K562 (cell line): Measurements from ENCODE around the gene B3GNT9. TPM values are rescaled to one million over a fixed set of nuclear protein-coding genes. Genes with fewer than 3 reads are reported as not detected.

ENCODE experiments used
- ATAC-seq: fragments of 200-7000 bp; cut with Tn5 transposase; 3 replicates; pipeline ENCODE4 v1.9.1; 2020; ENCODE audit warnings: moderate library complexity
- BruUV-seq: library from RNA; stranded (reverse); fragments of 400-500 nt; replicated peaks from 2 replicates; lab custom pipeline; 2021; lab: Mats Ljungman, UMichigan
- CTCF ChIA-PET: fragments of 300-600 bp; formaldehyde crosslinking; extraction: SDS; loops from one replicate; lab custom pipeline; 2021; ENCODE audit warnings: low intra/inter-chr PET ratio; lab: Yijun Ruan, JAX
- POLR2A ChIA-PET: fragments of 300-600, 350-650 bp; sonication (Branson Sonifier 250); formaldehyde crosslinking; extraction: SDS; loops from one replicate; lab custom pipeline; 2021; ENCODE audit warnings: antibody characterized with exemption, inconsistent platforms; lab: Yijun Ruan, JAX
- DNase-seq, 4 experiments: peaks; one replicate each; pipeline versions ENCODE4 v3.0.0 to v3.0.0-alpha.2; 2011 to 2018; ENCODE audit warnings: low spot score in 3 of 4, mixed read lengths in 3 of 4; ENCODE audit errors: extremely low read depth in 1 of 4
- FAIRE-seq: peaks from 2 replicates; lab custom pipeline; 2011; peaks lifted over from hg19 to GRCh38; lab: Jason Lieb, UNC
- H2AFZ ChIP-seq: 2 replicates; pipeline ENCODE4 v1.6.0; 2011; ENCODE audit warnings: low read depth, low read length, control low read depth, inconsistent platforms
- H3K27ac ChIP-seq: fragments of 200-600 bp; 3 replicates; pipeline ENCODE4 v1.8.0; 2011; ENCODE audit warnings: low read depth, mild to moderate bottlenecking, control low read depth, inconsistent platforms, low read length, moderate library complexity, mixed read lengths; ENCODE audit errors: extremely low read depth
- H3K27me3 ChIP-seq, 2 experiments: fragments of 300-600 bp in 1 of 2; 2 replicates in 1 of 2; 3 replicates in 1 of 2; pipeline versions ENCODE4 v1.6.0 to v1.8.0; 2011; ENCODE audit warnings: inconsistent platforms in 2 of 2, low read length in 2 of 2, mild to moderate bottlenecking in 1 of 2, mixed read lengths in 1 of 2, moderate library complexity in 1 of 2; ENCODE audit not compliant: control insufficient read depth in 2 of 2, insufficient read depth in 2 of 2
- H3K36me3 ChIP-seq: fragments of 300-600 bp; 3 replicates; pipeline ENCODE4 v1.8.0; 2011; ENCODE audit warnings: mild to moderate bottlenecking, low read length, inconsistent platforms; ENCODE audit not compliant: control insufficient read depth, insufficient read depth
- H3K4me1 ChIP-seq, 2 experiments: fragments of 200-600 bp in 1 of 2; replicated peaks in 1 of 2; 2 replicates in 1 of 2; 3 replicates in 1 of 2; pipeline versions ENCODE4 v1.5.1 to v1.8.0; 2011; ENCODE audit warnings: inconsistent platforms in 2 of 2, low read length in 2 of 2, mild to moderate bottlenecking in 1 of 2, mixed read lengths in 1 of 2, moderate library complexity in 1 of 2; ENCODE audit not compliant: control insufficient read depth in 2 of 2, insufficient read depth in 2 of 2
- H3K4me2 ChIP-seq: 2 replicates; pipeline ENCODE4 v1.6.1; 2011; ENCODE audit warnings: low read length, control low read depth, inconsistent platforms, mixed read lengths; ENCODE audit not compliant: insufficient read depth
- H3K4me3 ChIP-seq: fragments of 200-600 bp; sonication (generic), shearing (Covaris generic); 2 replicates; pipeline ENCODE4 v1.5.1; 2016; ENCODE audit warnings: control low read depth, inconsistent platforms
- H3K79me2 ChIP-seq: fragments of 200-600 bp; 3 replicates; pipeline ENCODE4 v1.8.0; 2011; ENCODE audit warnings: low read length, inconsistent platforms; ENCODE audit not compliant: control insufficient read depth, insufficient read depth
- H3K9ac ChIP-seq, 2 experiments: 2 replicates each; pipeline versions ENCODE4 v1.6.0 to v1.6.1; 2011; ENCODE audit warnings: low read depth in 2 of 2, low read length in 2 of 2, control low read depth in 1 of 2, inconsistent platforms in 1 of 2, mild to moderate bottlenecking in 1 of 2, mixed read lengths in 1 of 2; ENCODE audit not compliant: insufficient read depth in 1 of 2
- H3K9me1 ChIP-seq: one replicate; pipeline ENCODE4 v1.6.0; 2011; ENCODE audit warnings: inconsistent platforms, mild to moderate bottlenecking, low read length, moderate library complexity; ENCODE audit not compliant: control insufficient read depth, insufficient read depth
- H3K9me3 ChIP-seq: replicated peaks from 2 replicates; pipeline ENCODE4 v1.5.1; 2011; ENCODE audit warnings: low read depth, low read length, inconsistent platforms; ENCODE audit not compliant: control insufficient read depth, insufficient read depth
- H4K20me1 ChIP-seq: replicated peaks from 2 replicates; pipeline ENCODE4 v1.6.1; 2011; ENCODE audit warnings: low read length, inconsistent platforms, mixed read lengths; ENCODE audit not compliant: control insufficient read depth, insufficient read depth
- GTF2F1 ChIP-seq: IDR thresholded peaks from 2 replicates; pipeline ENCODE4 v1.6.1; 2011; ENCODE audit warnings: low read depth, low read length, improper control_type of control experiment
- RBM39 ChIP-seq: fragments of 200-400 bp; formaldehyde crosslinking; optimal IDR thresholded peaks from 2 replicates; pipeline ENCODE3; 2018; ENCODE audit warnings: low read depth, low read length
- TEAD1 ChIP-seq, 2 experiments: fragments of 450-650 bp in 1 of 2; sonication (generic) in 1 of 2; formaldehyde crosslinking; IDR thresholded peaks; 2 replicates each; pipeline versions ENCODE4 v1.4.0 to v1.8.0; 2020 to 2022; ENCODE audit warnings: mild to moderate bottlenecking in 2 of 2, missing genetic modification reagents in 1 of 2
- TEAD2 ChIP-seq: fragments of 450-650 bp; IDR thresholded peaks from 2 replicates; pipeline ENCODE4 v1.6.1; 2016; ENCODE audit warnings: missing genetic modification characterization, control low read depth, missing compliant biosample characterization
- TEAD4 ChIP-seq, 2 experiments: sonication (generic) in 1 of 2; formaldehyde crosslinking in 1 of 2; IDR thresholded peaks; 2 replicates each; pipeline versions ENCODE4 v1.6.1 to v1.8.0; 2012 to 2022; ENCODE audit warnings: borderline replicate concordance in 1 of 2, inconsistent platforms in 1 of 2, low read length in 1 of 2, mild to moderate bottlenecking in 1 of 2, missing genetic modification reagents in 1 of 2
- ZNF282 ChIP-seq: sonication (generic); formaldehyde crosslinking; IDR thresholded peaks from 2 replicates; pipeline ENCODE4 v1.8.1; 2023; ENCODE audit warnings: missing genetic modification reagents
- ZNF436 ChIP-seq: fragments of 250-450, 450-650 bp; sonication (Bioruptor Pico); formaldehyde crosslinking; IDR thresholded peaks from 2 replicates; pipeline ENCODE4 v1.7.0; 2020; ENCODE audit warnings: mild to moderate bottlenecking
- ZNF696 ChIP-seq: fragments of 250-450 bp; sonication (Bioruptor Pico); conservative IDR thresholded peaks from 2 replicates; pipeline ENCODE4 v1.4.0; 2020; ENCODE audit warnings: mild to moderate bottlenecking, moderate library complexity
- WGBS: fragments of 100-300 bp; shearing (Covaris generic); methylation state at CpG from one replicate; pipeline ENCODE4 v1.1.6; 2016; ENCODE audit warnings: low coverage, mixed read lengths; ENCODE audit not compliant: insufficient coverage; ENCODE audit errors: missing lambda C conversion rate; 5-methylcytosine and 5-hydroxymethylcytosine counted together
- in situ Hi-C: fragments of 300-500 bp; cut with MboI; formaldehyde crosslinking; loops from 4 replicates; pipeline ENCODE4 v1.15.0; 2018; ENCODE audit warnings: inconsistent platforms, mixed read lengths
- intact Hi-C: fragments of 100-400 bp; cut with micrococcal nuclease; formaldehyde crosslinking; loops from 2 replicates; pipeline ENCODE4 v1.14.2; 2022
- polyA plus RNA-seq, 8 experiments: library from polyadenylated mRNA; depleted of rRNA in 4 of 8; stranded (reverse) in 5 of 8; unstranded in 3 of 8; fragments of >200 nt; fragmentation: Nextera tagmentation in 2 of 8; fragmentation: Illumina TruSeq in 1 of 8; extraction: Ambion mirVana in 2 of 8; extraction: Trizol in 1 of 8; gene quantifications; 2 replicates each; pipeline versions ENCODE4 v1.2.1 to v1.2.3, GENCODE V29; 2011 to 2014; ENCODE audit warnings: inconsistent platforms in 1 of 8, missing spikeins in 1 of 8
- total RNA-seq, 7 experiments: library from RNA; depleted of rRNA in 6 of 7; stranded (reverse); fragments of >200 nt in 6 of 7; fragmentation: Illumina TruSeq in 2 of 7; extraction: Trizol in 2 of 7; gene quantifications; 2 replicates each; pipeline versions ENCODE4 v1.2.1 to v1.2.3, GENCODE V29; 2011 to 2021; ENCODE audit warnings: low replicate concordance in 1 of 7

The B3GNT9 gene
- total and polyA plus RNA-seq, 9 of the 15 experiments (the other 6 are each of a cell fraction or from before 2014, with no cell fraction given): 0.01 to 1.8 (median 1.1) TPM; not detected in 1

DNA sequence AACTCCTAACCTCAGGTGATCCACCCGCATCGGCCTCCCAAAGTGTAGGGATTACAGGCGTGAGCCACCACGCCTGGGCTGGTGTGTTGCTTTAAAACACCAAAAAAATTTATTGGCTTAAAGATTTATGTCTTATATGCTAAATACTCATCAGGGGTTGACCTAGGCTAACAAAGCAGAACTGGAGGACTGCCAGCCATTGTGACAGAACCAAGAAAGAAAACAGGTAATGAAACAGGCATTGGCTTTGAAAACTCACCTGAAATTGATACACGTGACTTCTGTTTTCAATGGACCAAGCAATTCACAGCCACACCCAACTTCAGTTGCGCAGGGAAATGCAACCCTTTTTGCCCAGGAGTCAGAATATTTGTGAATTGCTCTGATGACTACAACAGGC is 46.0 kb downstream of the B3GNT9 start:
- peaks cover 16% of the 10 kb centered on the region; the same call in 1 of the 3 replicates for H3K36me3 ChIP-seq
- no peaks in the 10 kb centered on the region for H3K9me1 ChIP-seq
- ATAC-seq: no peak
- peaks cover 7 to 10% of the 10 kb centered on the region in 2 experiments; a peak in 4 of 5 replicates for H3K4me1 ChIP-seq
- no peak overlapping the region for H3K9ac ChIP-seq
- WGBS: 80% methylated on average over 6 of the region's 6 CpGs
- CTCF ChIA-PET: no interaction called here
- BruUV-seq: no TSS peak
- no peak overlapping the region for H3K4me3 ChIP-seq
- in situ Hi-C loops (no loop called here), intact Hi-C loops (loop anchor here (5.0 kb wide), 1 partner anchor 158 kb away; no protein-coding TSS in a partner anchor)
- no peak overlapping the region for H2AFZ ChIP-seq
- H4K20me1 ChIP-seq: no peaks in the 10 kb centered on the region
- H3K4me2 ChIP-seq: no peak overlapping the region
- H3K27ac ChIP-seq: no peak overlapping the region
- H3K9me3 ChIP-seq: no peaks in the 10 kb centered on the region
- no peak for DNase-seq
- no peaks in the 10 kb centered on the region for H3K27me3 ChIP-seq
- no peak for FAIRE-seq
- TF ChIP-seq GTF2F1: no peak
- no peak for TF ChIP-seq RBM39
- TF ChIP-seq ZNF696 (CRISPR knock-in tag): no peak
- TF ChIP-seq ZNF436 (CRISPR knock-in tag): no peak
- no peak for TF ChIP-seq ZNF282 (CRISPR knock-in tag)
- H3K79me2 ChIP-seq: peaks cover 2% of the 10 kb centered on the region
- POLR2A ChIA-PET: interaction anchor here (1.0 to 1.4 kb wide), 2 partner anchors 11 to 87 kb away, joined by 3 read pairs; no protein-coding TSS in a partner anchor

DNA sequence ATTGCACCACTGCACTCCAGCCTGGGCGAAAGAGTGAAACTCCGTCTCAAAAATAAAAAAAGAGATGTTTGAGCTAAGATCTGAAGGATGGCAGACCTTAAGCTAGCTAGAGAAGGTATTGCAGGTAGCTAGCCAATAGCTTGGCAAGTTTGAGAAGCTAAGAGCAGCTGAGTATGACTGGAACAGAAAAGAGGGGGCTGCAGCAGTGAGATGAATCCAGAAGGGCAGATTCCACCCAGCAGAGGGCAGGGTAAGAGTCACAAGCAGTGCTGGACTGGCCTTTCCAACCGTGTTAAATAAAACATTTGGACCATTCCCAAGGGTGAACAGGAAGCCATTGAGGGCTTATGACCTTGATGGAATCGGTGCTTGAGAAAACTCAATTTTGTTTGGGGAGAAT is 46.7 kb downstream of the B3GNT9 start:
- peak; percentile 96 for ATAC-seq
- FAIRE-seq: peak; percentile 75
- DNase-seq: peak in 2 of 4 experiments; percentile 41 to 59
- H2AFZ ChIP-seq: no peak overlapping the region
- intact Hi-C loops (loop anchor here (5.0 kb wide), 1 partner anchor 157 kb away; no protein-coding TSS in a partner anchor), in situ Hi-C loops (no loop called here)
- H3K9me3 ChIP-seq: no peaks in the 10 kb centered on the region
- no peaks in the 10 kb centered on the region for H4K20me1 ChIP-seq
- WGBS: 58% methylated on average over 4 of the region's 4 CpGs
- H3K36me3 ChIP-seq: peaks cover 23% of the 10 kb centered on the region; the same call in 1 of the 3 replicates
- BruUV-seq: no TSS peak
- CTCF ChIA-PET: interaction anchor here (0.6 to 0.7 kb wide), 2 partner anchors 58 to 153 kb away, joined by 3 to 4 read pairs; no protein-coding TSS in a partner anchor
- no peak overlapping the region for H3K27ac ChIP-seq
- POLR2A ChIA-PET: interaction anchor here (0.9 to 1.4 kb wide), 3 partner anchors 11 to 86 kb away, joined by 3 to 4 read pairs (median 3); no protein-coding TSS in a partner anchor
- no peak overlapping the region for H3K4me2 ChIP-seq
- no peaks in the 10 kb centered on the region for H3K27me3 ChIP-seq
- no peak overlapping the region for H3K4me3 ChIP-seq
- no peaks in the 10 kb centered on the region for H3K79me2 ChIP-seq
- no peaks in the 10 kb centered on the region for H3K9me1 ChIP-seq
- H3K4me1 ChIP-seq: peaks cover 2 to 3% of the 10 kb centered on the region in 2 experiments; a peak in 4 of 5 replicates
- no peak overlapping the region for H3K9ac ChIP-seq
- TF ChIP-seq TEAD2 (tag) (peak; percentile 96), TEAD1 (CRISPR knock-in tag; IDR thresholded peaks at IDR 0.05) (peak; percentile 96 to 99), TEAD4 (IDR thresholded peaks at IDR 0.05; ENCODE audit: low read length) (peak; percentile 93), TEAD4 (CRISPR knock-in tag; IDR thresholded peaks at IDR 0.05; ENCODE audit: borderline replicate concordance) (peak; percentile 95)
